HCT116 (cell line): ENCODE results near the gene INO80. TPM values are rescaled to one million over a fixed set of nuclear protein-coding genes. Genes with fewer than 3 reads are reported as not detected.

Experiments
- ATAC-seq: fragments of 200-7000 bp; cut with Tn5 transposase; 2 replicates; pipeline ENCODE4 v1.9.1; 2020; ENCODE audit warnings: mild to moderate bottlenecking, moderate library complexity
- BruUV-seq: library from RNA; stranded (reverse); fragments of 400-500 nt; replicated peaks from 2 replicates; lab custom pipeline; 2021; lab: Mats Ljungman, UMichigan
- CTCF ChIA-PET: fragments of 300-600 bp; sonication (Branson Sonifier 250); formaldehyde crosslinking; loops from one replicate; lab custom pipeline; 2021; ENCODE audit warnings: antibody characterized with exemption; lab: Charles Lee
- POLR2A ChIA-PET: fragments of 300-600, 350-600 bp; sonication (Branson Sonifier 250); formaldehyde crosslinking; loops from one replicate; lab custom pipeline; 2021; ENCODE audit warnings: antibody characterized with exemption; lab: Charles Lee
- RAD21 ChIA-PET, 2 experiments: fragments of 300-600 bp; sonication (Branson Sonifier 250); formaldehyde crosslinking; loops; one replicate each; lab custom pipeline; 2023; ENCODE audit warnings: low total read pairs in 2 of 2; ENCODE audit not compliant: uncharacterized antibody in 2 of 2, unreplicated experiment in 2 of 2, low non-redundant PET in 1 of 2; lab: Charles Lee
- DNase-seq: peaks from one replicate; pipeline ENCODE4 v3.0.0-alpha.2; 2010; ENCODE audit warnings: low read depth, low spot score
- H2AFZ ChIP-seq: fragments of 200-600 bp; shearing (Covaris generic), sonication (generic); 2 replicates; pipeline ENCODE4 v1.6.1; 2017; ENCODE audit warnings: low read depth, mixed run types, mixed read lengths, antibody characterized with exemption, low read length; ENCODE audit not compliant: poor library complexity, severe bottlenecking
- H3K27ac ChIP-seq: 2 replicates; pipeline ENCODE4 v1.5.1; 2012; ENCODE audit warnings: low read depth, low read length
- H3K27me3 ChIP-seq: fragments of 200-600 bp; sonication (generic); 2 replicates; pipeline ENCODE4 v1.6.1; 2016; ENCODE audit warnings: mixed run types, low read length, mixed read lengths; ENCODE audit not compliant: insufficient read depth
- H3K36me3 ChIP-seq, 2 experiments: fragments of 200-500 bp in 1 of 2; fragments of 200-600 bp in 1 of 2; sonication (Bioruptor generic) in 1 of 2; sonication (generic) in 1 of 2; 2 replicates each; pipeline versions ENCODE4 v1.5.1 to v1.6.1; 2014 to 2016; ENCODE audit warnings: low read length in 2 of 2, inconsistent platforms in 1 of 2, mixed read lengths in 1 of 2, mixed run types in 1 of 2; ENCODE audit not compliant: insufficient read depth in 2 of 2, control insufficient read depth in 1 of 2
- H3K4me1 ChIP-seq, 2 experiments: fragments of 200-600 bp in 1 of 2; sonication (generic) in 1 of 2; 2 replicates each; pipeline versions ENCODE4 v1.5.1 to v1.6.1; 2012 to 2017; ENCODE audit warnings: low read length in 2 of 2, inconsistent platforms in 1 of 2, mild to moderate bottlenecking in 1 of 2, mixed read lengths in 1 of 2, mixed run types in 1 of 2, moderate library complexity in 1 of 2; ENCODE audit not compliant: insufficient read depth in 2 of 2, control insufficient read depth in 1 of 2
- H3K4me2 ChIP-seq: fragments of 200-600 bp; sonication (generic); 2 replicates; pipeline ENCODE4 v1.6.1; 2017; ENCODE audit warnings: mixed run types, low read length, mixed read lengths
- H3K4me3 ChIP-seq, 2 experiments: fragments of 200-600 bp in 1 of 2; sonication (generic) in 1 of 2; replicated peaks in 1 of 2; 2 replicates each; pipeline ENCODE4 v1.5.1; 2011 to 2016; ENCODE audit warnings: low read length in 2 of 2, control low read depth in 1 of 2, low read depth in 1 of 2, mild to moderate bottlenecking in 1 of 2, mixed read lengths in 1 of 2, mixed run types in 1 of 2
- H3K79me2 ChIP-seq: fragments of 200-600 bp; sonication (generic); 2 replicates; pipeline ENCODE4 v1.6.1; 2017; ENCODE audit warnings: mild to moderate bottlenecking, mixed run types, low read length, moderate library complexity, mixed read lengths; ENCODE audit not compliant: insufficient read depth
- H3K9ac ChIP-seq: fragments of 200-600 bp; sonication (generic); 2 replicates; pipeline ENCODE4 v1.6.1; 2016; ENCODE audit warnings: low read length, mixed read lengths
- H3K9me2 ChIP-seq: fragments of 200-600 bp; sonication (generic), shearing (Covaris generic); 2 replicates; pipeline ENCODE4 v1.6.1; 2017; ENCODE audit warnings: mixed run types, mild to moderate bottlenecking, moderate library complexity; ENCODE audit not compliant: insufficient read depth
- H3K9me3 ChIP-seq, 2 experiments: fragments of 200-500 bp in 1 of 2; fragments of 200-600 bp in 1 of 2; sonication (Bioruptor generic) in 1 of 2; sonication (generic) in 1 of 2; 2 replicates each; pipeline ENCODE4 v1.6.1; 2014 to 2017; ENCODE audit warnings: low read length in 2 of 2, mixed read lengths in 2 of 2, inconsistent platforms in 1 of 2, low read depth in 1 of 2, mild to moderate bottlenecking in 1 of 2, mixed run types in 1 of 2, moderate library complexity in 1 of 2; ENCODE audit not compliant: control insufficient read depth in 1 of 2, insufficient read depth in 1 of 2
- H4K20me1 ChIP-seq: fragments of 200-600 bp; sonication (generic), shearing (Covaris generic); 2 replicates; pipeline ENCODE4 v1.6.1; 2017; ENCODE audit warnings: mixed run types, mild to moderate bottlenecking, moderate library complexity; ENCODE audit not compliant: insufficient read depth
- CEBPB ChIP-seq: IDR thresholded peaks from 2 replicates; pipeline ENCODE4 v1.6.1; 2012; ENCODE audit warnings: low read depth
- EZH2 ChIP-seq: fragments of 200-600 bp; sonication (generic); IDR thresholded peaks from 2 replicates; pipeline ENCODE4 v1.6.1; 2017; ENCODE audit warnings: antibody characterized with exemption, mixed run types
- YY1 ChIP-seq: IDR thresholded peaks from 2 replicates; pipeline ENCODE4 v1.6.1; 2011; ENCODE audit warnings: low read length, low read depth, moderate library complexity, mild to moderate bottlenecking; ENCODE audit not compliant: insufficient replicate concordance; ENCODE audit errors: extremely low read depth
- intact Hi-C: fragments of 100-400 bp; cut with micrococcal nuclease; formaldehyde crosslinking; loops from 2 replicates; pipeline ENCODE4 v1.10.0; 2022
- total RNA-seq: library from RNA; stranded (reverse); gene quantifications from one replicate; pipeline ENCODE4 v1.2.1, GENCODE V29; 2021; ENCODE audit not compliant: unreplicated experiment

The INO80 gene
- total RNA-seq, 1 experiment from 2014 or later: 28.2 TPM

DNA sequence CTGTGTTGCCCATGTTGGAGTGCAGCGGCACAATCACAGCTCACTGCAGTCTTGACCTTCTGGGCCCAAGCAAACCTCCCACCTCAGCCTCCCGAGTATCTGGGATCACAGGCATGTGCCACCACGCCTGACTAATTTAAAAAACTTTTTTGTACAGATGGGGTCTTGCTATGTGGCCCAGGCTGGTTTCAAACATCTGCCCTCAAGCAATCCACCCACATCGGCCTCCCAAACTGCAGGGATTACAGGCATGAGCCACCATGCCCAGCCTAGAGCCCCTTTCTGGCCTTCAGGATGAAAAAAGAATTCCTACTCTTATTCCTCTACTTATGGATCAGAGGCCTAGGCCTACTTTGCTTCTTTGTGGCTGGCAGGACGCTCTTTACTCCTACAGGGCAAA is 123.3 kb downstream of the INO80 start:
- no peaks in the 10 kb centered on the region; the same call in 1 of the 2 replicates for H3K79me2 ChIP-seq
- no peak for ATAC-seq
- no peaks in the 10 kb centered on the region for H3K27me3 ChIP-seq
- H3K27ac ChIP-seq: no peak overlapping the region
- H4K20me1 ChIP-seq: no peaks in the 10 kb centered on the region
- no peak overlapping the region for H2AFZ ChIP-seq
- no peaks in the 10 kb centered on the region for H3K4me1 ChIP-seq
- H3K4me2 ChIP-seq: no peak overlapping the region
- H3K36me3 ChIP-seq: peaks cover 21 to 46% of the 10 kb centered on the region in 2 experiments; a peak in 3 of 4 replicates
- intact Hi-C loops: no loop called here
- H3K4me3 ChIP-seq: no peak overlapping the region
- DNase-seq: no peak
- H3K9me3 ChIP-seq: no peaks in the 10 kb centered on the region
- CTCF ChIA-PET: no interaction called here
- no peak for TF ChIP-seq YY1
- no TSS peak for BruUV-seq
- RAD21 ChIA-PET: no interaction called here
- POLR2A ChIA-PET: no interaction called here
- H3K9me2 ChIP-seq: no peaks in the 10 kb centered on the region
- H3K9ac ChIP-seq: no peak overlapping the region

DNA sequence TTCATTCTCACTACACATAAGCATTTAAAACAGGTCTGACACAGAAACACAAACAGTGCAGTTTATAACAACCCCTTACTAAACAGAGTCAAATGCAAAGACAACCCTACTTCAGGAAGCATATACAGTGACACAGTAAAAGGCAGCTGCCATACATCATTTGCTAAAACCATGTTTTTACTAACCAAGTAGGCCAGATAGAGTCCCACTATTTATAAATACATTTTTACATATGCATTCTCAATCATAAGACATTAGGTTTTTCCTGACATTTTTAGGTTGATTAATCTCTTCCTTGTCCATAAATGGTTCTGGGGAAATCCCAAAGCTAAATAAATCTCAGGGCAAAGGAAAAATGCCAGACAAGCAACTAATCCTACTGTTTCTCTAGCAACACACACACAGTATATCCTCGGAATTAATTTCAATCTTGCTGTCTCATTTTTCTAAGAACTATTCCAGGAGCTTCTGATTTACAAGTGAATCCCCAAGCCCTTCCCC is 123.8 kb downstream of the INO80 start:
- H3K27me3 ChIP-seq: no peaks in the 10 kb centered on the region
- H3K9me2 ChIP-seq: no peaks in the 10 kb centered on the region
- DNase-seq (no peak), ATAC-seq (no peak)
- no peaks in the 10 kb centered on the region for H3K4me1 ChIP-seq
- H4K20me1 ChIP-seq: no peaks in the 10 kb centered on the region
- H3K4me3 ChIP-seq: no peak overlapping the region
- POLR2A ChIA-PET: no interaction called here
- TF ChIP-seq CEBPB (no peak), EZH2 (no peak)
- no peaks in the 10 kb centered on the region for H3K9me3 ChIP-seq
- no TSS peak for BruUV-seq
- RAD21 ChIA-PET: no interaction called here
- H3K9ac ChIP-seq: no peak overlapping the region
- CTCF ChIA-PET: no interaction called here
- no peak overlapping the region for H3K27ac ChIP-seq
- H2AFZ ChIP-seq: no peak overlapping the region
- no peak overlapping the region for H3K4me2 ChIP-seq
- intact Hi-C loops: no loop called here
- H3K79me2 ChIP-seq: no peaks in the 10 kb centered on the region; the same call in 1 of the 2 replicates
- peaks cover 23 to 47% of the 10 kb centered on the region in 2 experiments; a peak in 3 of 4 replicates for H3K36me3 ChIP-seq
